SU-DHL-6 (cell line): Measurements from ENCODE around the gene OR3A3.

Experiments
- CTCF ChIP-seq: fragments of 200-600 bp; sonication (generic); IDR thresholded peaks from one replicate; pipeline ENCODE4 v1.5.1; 2017; ENCODE audit warnings: antibody characterized with exemption, mild to moderate bottlenecking, low read length, moderate library complexity; ENCODE audit not compliant: insufficient read depth, poor library complexity, severe bottlenecking
- EZH2phosphoT487 ChIP-seq: fragments of 200-600 bp; sonication (generic), shearing (Covaris generic); conservative IDR thresholded peaks from 2 replicates; pipeline ENCODE4 v1.6.1; 2018; ENCODE audit warnings: mild to moderate bottlenecking, antibody characterized with exemption, low read length, moderate library complexity, mixed read lengths

- TF ChIP-seq CTCF (no peak), EZH2phosphoT487 (no peak)
Observed at GRCh38 chr17:3378321-3378720, 32.8 kb upstream of the OR3A3 start.
